ENCODE results near the gene ENO1. TPM values are rescaled to one million over a fixed set of nuclear protein-coding genes. Genes with fewer than 3 reads are reported as not detected.

The ENO1 gene
- total and polyA plus RNA-seq, 10 of the 15 experiments (the other 5 are each of a cell fraction or from before 2014, with no cell fraction given) = 1,850 to 4,219 (median 2,331) TPM

- Histone ChIP-seq H3K4me3 (no peak overlapping the region), H3K4me2 (ENCODE audit: control insufficient read depth, insufficient read depth) (no peak overlapping the region), H3K27me3 (replicated peaks in 1 of 2; ENCODE audit: control insufficient read depth in 2 of 2, insufficient read depth in 2 of 2, low read length in 1 of 2) (peaks cover 0 to 3% of the 10 kb centered on the region in 2 experiments; a peak in 3 of 4 replicates), H4K20me1 (ENCODE audit: control insufficient read depth, insufficient read depth) (no peaks in the 10 kb centered on the region), H3K4me1 (ENCODE audit: control insufficient read depth, insufficient read depth, low read length) (no peaks in the 10 kb centered on the region), H3K79me2 (ENCODE audit: control insufficient read depth, insufficient read depth, low read length) (no peaks in the 10 kb centered on the region), H3K27ac (ENCODE audit: control insufficient read depth, insufficient read depth) (no peak overlapping the region), H3K9ac (ENCODE audit: control insufficient read depth, insufficient read depth, low read length) (no peak overlapping the region), H3K36me3 (ENCODE audit: control insufficient read depth in 2 of 2, insufficient read depth in 2 of 2, low read length in 1 of 2) (no peaks in the 10 kb centered on the region), H3K9me3 (replicated peaks; ENCODE audit: control insufficient read depth, insufficient read depth, low read length) (no peaks in the 10 kb centered on the region; the same call in 2 of the 3 replicates), H2AFZ (ENCODE audit: control insufficient read depth, low read depth, low read length) (no peak overlapping the region)
- ChIA-PET RAD21 (ENCODE audit: unreplicated experiment) (interaction anchor here (0.9 to 1.4 kb wide), 2 partner anchors 49 to 187 kb away, joined by 3 read pairs; no protein-coding TSS in a partner anchor), SMC1A (ENCODE audit: uncharacterized antibody, unreplicated experiment) (interaction anchor here (0.6 to 2.7 kb wide), 6 partner anchors 16 to 187 kb away, joined by 3 to 10 read pairs (median 4); no protein-coding TSS in a partner anchor), POLR2A (interaction anchor here (1.2 kb wide), 1 partner anchor 91 kb away, joined by 3 read pairs; no protein-coding TSS in a partner anchor), CTCF (interaction anchor here (0.8 to 2.9 kb wide), 7 partner anchors 22 to 228 kb away, joined by 3 to 22 read pairs (median 3); no protein-coding TSS in a partner anchor)
- WGBS (ENCODE audit: insufficient coverage, insufficient replicate concordance, low lambda C conversion rate, missing lambda C conversion rate) = 79% methylated on average over 7 of the region's 7 CpGs
- intact Hi-C loops (cut with micrococcal nuclease; ENCODE audit: unreplicated experiment) (no loop called here), in situ Hi-C loops (cut with MboI) (loop anchor here (10.0 kb wide), 1 partner anchor 190 kb away; no protein-coding TSS in a partner anchor)
- ATAC-seq (no peak), DNase-seq (ENCODE audit: low read depth, low spot score) (no peak), FAIRE-seq (no peak)
- TF ChIP-seq EZH2 (IDR thresholded peaks at IDR 0.05; ENCODE audit: borderline replicate concordance, control insufficient read depth, low read depth, low read length) (no peak), RELA (IDR thresholded peaks at IDR 0.05; ENCODE audit: borderline replicate concordance, partially characterized antibody) (no peak), BCL3 (IDR thresholded peaks at IDR 0.05; ENCODE audit: borderline replicate concordance, insufficient read depth, low read depth, low read length, poor library complexity, severe bottlenecking) (no peak), ATF7 (IDR thresholded peaks at IDR 0.05; ENCODE audit: low read depth) (no peak)
- no TSS peak for BruUV-seq (replicated peaks)
Measured at GRCh38 chr1:8914466-8914865, 36.0 kb upstream of the ENO1 start.

All from GM12878 (cell line).